Testis (tissue), 3 donors: ENCODE data around the gene GCN1. TPM values are rescaled to one million over a fixed set of nuclear protein-coding genes. Genes with fewer than 3 reads are reported as not detected.

Source experiments
- DNase-seq: peaks from one replicate; pipeline ENCODE4 v3.0.0-alpha.2; 2019
- H3K27ac ChIP-seq, 2 donors: fragments of 200-600 bp; sonication (generic); one replicate each; pipeline ENCODE4 v1.5.1; 2019
- H3K27me3 ChIP-seq: fragments of 200-600 bp; sonication (generic); one replicate; pipeline ENCODE4 v1.5.1; 2019
- H3K36me3 ChIP-seq: fragments of 200-600 bp; sonication (generic); one replicate; pipeline ENCODE4 v1.5.1; 2017; ENCODE audit warnings: low read depth; ENCODE audit errors: missing control alignments
- H3K4me1 ChIP-seq: fragments of 200-600 bp; sonication (generic); one replicate; pipeline ENCODE4 v1.5.1; 2019
- H3K4me3 ChIP-seq, 2 donors: fragments of 200-600 bp; sonication (generic); one replicate each; pipeline ENCODE4 v1.5.1; 2017 to 2019
- H3K9me3 ChIP-seq: fragments of 200-600 bp; sonication (generic); one replicate; pipeline ENCODE4 v1.5.1; 2017
- POLR2A ChIP-seq: fragments of 450-650 bp; IDR thresholded peaks from one replicate; pipeline ENCODE4 v1.6.1; 2017; ENCODE audit warnings: antibody characterized with exemption, mild to moderate bottlenecking, moderate library complexity
- WGBS, 2 donors: methylation state at CpG; one replicate each; pipeline ENCODE4 v1.1.5; 2018; 5-methylcytosine and 5-hydroxymethylcytosine counted together
- intact Hi-C: fragments of 100-400 bp; cut with DNase I; formaldehyde crosslinking; loops from one replicate; pipeline ENCODE4 v1.15.1; 2023; ENCODE audit warnings: low total_unique reads
- polyA plus RNA-seq: library from polyadenylated mRNA; stranded (reverse); fragments of 350-450 nt; fragmentation: Illumina TruSeq; extraction: RNeasy Lipid Tissue Mini Kit (QIAGEN cat#74804); gene quantifications from one replicate; pipeline ENCODE4 v1.2.3, GENCODE V29; 2014; ENCODE audit warnings: low read depth, low replicate concordance; ENCODE audit not compliant: insufficient read depth
- total RNA-seq, 2 donors: library from RNA; depleted of rRNA; stranded (reverse); fragments of >200 nt; gene quantifications; one replicate each; pipeline ENCODE4 v1.2.3, GENCODE V29; 2016
- TF ChIP-seq, protein P1 (sequence below), 3 experiments: fragments of 450-650 bp in 2 of 3; fragments of 200-600 bp in 1 of 3; sonication (generic) in 1 of 3; IDR thresholded peaks; one replicate each; pipeline ENCODE4 v1.5.1; 2016 to 2019; ENCODE audit warnings: antibody characterized with exemption in 3 of 3, mild to moderate bottlenecking in 2 of 3, moderate library complexity in 1 of 3

Gene GCN1
- total and polyA plus RNA-seq, 3 donors from 2014 or later, result 66.3 to 164 (median 104) TPM

DNA sequence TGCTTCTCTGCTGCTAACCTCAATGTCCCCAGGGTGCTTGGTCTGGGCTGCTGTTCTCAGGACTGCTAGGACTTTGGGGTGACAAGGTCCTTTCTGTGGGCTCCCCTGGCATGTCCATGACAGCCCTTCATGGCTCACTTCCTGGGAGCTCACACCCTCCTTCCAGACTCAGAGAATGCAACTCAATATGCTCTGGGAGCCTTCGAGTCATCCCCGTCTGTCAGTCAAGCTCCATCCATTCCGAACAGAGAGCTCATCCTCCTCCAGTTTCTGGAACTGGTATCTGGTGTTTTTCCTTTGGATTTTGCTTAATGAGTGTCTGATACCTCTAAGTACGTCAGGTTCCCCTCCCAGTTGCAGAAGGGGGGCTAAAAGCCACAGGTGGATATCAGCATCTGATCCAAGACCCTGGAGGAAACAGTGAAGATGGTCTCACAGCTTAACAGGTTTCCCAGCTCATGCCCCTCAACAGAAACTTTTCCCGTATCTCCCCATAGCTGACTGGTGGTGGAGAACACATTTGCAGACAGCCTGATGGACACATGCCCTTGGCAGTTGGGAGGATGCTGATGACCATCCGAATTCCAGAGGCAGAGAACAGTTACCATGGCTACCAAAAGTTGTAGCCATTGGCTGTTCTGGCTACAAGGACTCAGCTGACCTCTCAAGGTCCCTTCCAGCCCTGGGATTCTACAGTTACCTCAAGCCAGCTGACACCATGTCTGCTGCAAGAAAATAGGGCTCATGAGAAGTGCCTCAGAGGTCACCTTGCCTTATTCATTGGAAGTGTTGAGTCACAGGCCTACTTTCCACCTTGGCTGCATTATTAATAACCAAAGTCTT, 68.5 kb downstream of the GCN1 start:
- Histone ChIP-seq H3K36me3 (no peaks in the 10 kb centered on the region), H3K9me3 (no peaks in the 10 kb centered on the region), H3K27me3 (no peaks in the 10 kb centered on the region), H3K27ac (no peak overlapping the region), H3K4me3 (no peak overlapping the region), H3K4me1 (no peaks in the 10 kb centered on the region)
- 73 to 81% methylated on average over 6 of the region's 6 CpGs for WGBS, 2 donors
- no peak for TF ChIP-seq POLR2A
- TF ChIP-seq, protein P1, sequence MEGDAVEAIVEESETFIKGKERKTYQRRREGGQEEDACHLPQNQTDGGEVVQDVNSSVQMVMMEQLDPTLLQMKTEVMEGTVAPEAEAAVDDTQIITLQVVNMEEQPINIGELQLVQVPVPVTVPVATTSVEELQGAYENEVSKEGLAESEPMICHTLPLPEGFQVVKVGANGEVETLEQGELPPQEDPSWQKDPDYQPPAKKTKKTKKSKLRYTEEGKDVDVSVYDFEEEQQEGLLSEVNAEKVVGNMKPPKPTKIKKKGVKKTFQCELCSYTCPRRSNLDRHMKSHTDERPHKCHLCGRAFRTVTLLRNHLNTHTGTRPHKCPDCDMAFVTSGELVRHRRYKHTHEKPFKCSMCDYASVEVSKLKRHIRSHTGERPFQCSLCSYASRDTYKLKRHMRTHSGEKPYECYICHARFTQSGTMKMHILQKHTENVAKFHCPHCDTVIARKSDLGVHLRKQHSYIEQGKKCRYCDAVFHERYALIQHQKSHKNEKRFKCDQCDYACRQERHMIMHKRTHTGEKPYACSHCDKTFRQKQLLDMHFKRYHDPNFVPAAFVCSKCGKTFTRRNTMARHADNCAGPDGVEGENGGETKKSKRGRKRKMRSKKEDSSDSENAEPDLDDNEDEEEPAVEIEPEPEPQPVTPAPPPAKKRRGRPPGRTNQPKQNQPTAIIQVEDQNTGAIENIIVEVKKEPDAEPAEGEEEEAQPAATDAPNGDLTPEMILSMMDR (IDR thresholded peaks at IDR 0.05), result no peak
- intact Hi-C loops, result no loop called here
- no peak for DNase-seq

DNA sequence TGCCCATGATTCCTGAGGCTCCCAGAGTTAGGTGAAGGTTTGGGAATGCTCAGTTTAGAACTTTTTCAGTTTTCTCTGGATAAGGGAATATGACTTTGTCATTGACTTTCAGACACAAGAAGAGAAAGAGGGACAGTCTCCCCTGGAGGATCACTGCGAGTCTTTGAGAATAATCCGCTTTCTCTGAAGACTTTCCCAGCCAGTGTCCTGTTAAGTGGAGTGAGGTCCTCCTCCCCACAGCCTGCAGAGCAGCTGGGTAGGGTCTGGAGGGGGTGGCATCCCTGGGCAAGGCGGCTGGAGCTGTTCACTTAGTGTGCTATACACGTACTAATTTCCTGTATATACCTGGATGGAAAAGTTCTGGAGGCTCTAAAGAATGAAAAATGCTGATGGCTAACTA, 69.5 kb downstream of the GCN1 start:
- no peaks in the 10 kb centered on the region for H3K9me3 ChIP-seq
- TF ChIP-seq, protein P1 (IDR thresholded peaks at IDR 0.05), result no peak
- TF ChIP-seq POLR2A, result no peak
- H3K27me3 ChIP-seq, result no peaks in the 10 kb centered on the region
- intact Hi-C loops, result no loop called here
- H3K36me3 ChIP-seq, result no peaks in the 10 kb centered on the region
- no peak overlapping the region for H3K4me3 ChIP-seq
- WGBS, 2 donors, result 88 to 90% methylated on average over 4 of the region's 4 CpGs
- DNase-seq, result no peak
- H3K27ac ChIP-seq, result no peak overlapping the region
- H3K4me1 ChIP-seq, result no peaks in the 10 kb centered on the region

DNA sequence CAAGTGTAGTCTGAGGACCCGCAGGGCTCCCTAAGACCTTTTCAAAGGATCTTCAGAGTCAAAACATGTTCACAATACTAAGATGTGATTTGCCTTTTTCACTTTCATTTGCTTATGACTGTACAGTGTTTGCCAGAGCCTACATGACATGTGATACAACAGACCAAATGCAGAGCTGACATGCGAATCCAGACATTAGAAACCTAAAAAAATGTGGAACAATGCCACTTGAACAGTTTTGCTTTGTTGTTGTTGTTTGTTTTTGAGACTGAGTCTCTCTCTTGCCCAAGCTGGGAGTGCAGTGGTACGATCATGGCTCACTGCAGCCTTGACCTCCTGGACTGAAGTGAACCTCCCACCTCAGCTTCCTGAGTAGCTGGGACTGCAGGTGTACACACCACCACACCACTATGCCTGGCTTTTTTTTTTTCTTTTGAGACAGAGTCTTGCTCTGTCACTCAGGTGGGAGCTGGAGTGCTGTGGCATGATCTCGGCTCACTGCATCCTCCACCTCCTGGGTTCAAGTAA, 72.7 kb downstream of the GCN1 start:
- Histone ChIP-seq H3K27ac (no peak overlapping the region), H3K27me3 (no peaks in the 10 kb centered on the region), H3K4me1 (peaks cover 17% of the 10 kb centered on the region), H3K36me3 (no peaks in the 10 kb centered on the region), H3K4me3 (no peak overlapping the region), H3K9me3 (no peaks in the 10 kb centered on the region)
- intact Hi-C loops, result no loop called here
- TF ChIP-seq, protein P1 (IDR thresholded peaks at IDR 0.05), result no peak
- no peak for TF ChIP-seq POLR2A
- 61 to 72% methylated on average over 4 of the region's 4 CpGs for WGBS, 2 donors
- DNase-seq, result no peak

DNA sequence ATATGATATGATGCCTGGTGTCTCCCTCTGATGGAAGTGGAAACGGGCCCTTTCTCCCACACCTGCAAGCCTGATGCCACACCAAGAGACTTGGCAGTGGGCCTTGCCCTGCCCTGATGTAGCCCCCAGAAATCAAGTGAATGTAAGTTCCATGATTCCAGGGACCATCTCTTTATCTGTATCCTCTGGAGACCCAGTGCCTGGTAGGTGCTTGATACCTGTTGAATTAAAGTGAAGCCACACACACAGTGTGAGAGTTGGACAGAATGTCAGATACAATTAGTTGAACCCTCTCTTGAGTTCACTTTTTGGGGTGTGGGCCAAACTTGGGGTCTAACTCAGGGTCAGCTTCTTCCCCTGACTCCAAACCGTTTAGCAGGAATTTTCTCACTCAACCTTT, 73.2 kb downstream of the GCN1 start:
- WGBS, 2 donors, result 74 to 85% methylated on average over 2 of the region's 2 CpGs
- intact Hi-C loops, result no loop called here
- no peaks in the 10 kb centered on the region for H3K9me3 ChIP-seq
- H3K4me1 ChIP-seq, result peaks cover 17% of the 10 kb centered on the region
- no peak for DNase-seq
- H3K27ac ChIP-seq, result no peak overlapping the region
- no peaks in the 10 kb centered on the region for H3K27me3 ChIP-seq
- H3K36me3 ChIP-seq, result no peaks in the 10 kb centered on the region
- no peak for TF ChIP-seq POLR2A
- TF ChIP-seq, protein P1 (IDR thresholded peaks at IDR 0.05), result no peak
- H3K4me3 ChIP-seq, result no peak overlapping the region
